ENCODE data around the gene XCL1. TPM values are rescaled to one million over a fixed set of nuclear protein-coding genes. Genes with fewer than 3 reads are reported as not detected.

Gene XCL1
- total and polyA plus RNA-seq, 10 of the 15 experiments (the other 5 are each of a cell fraction or from before 2014, with no cell fraction given), result 0.68 to 1,222 (median 12.2) TPM

- FAIRE-seq (no peak), DNase-seq (ENCODE audit: low read depth, low spot score) (no peak), ATAC-seq (no peak)
- Histone ChIP-seq H3K4me3 (no peak overlapping the region), H2AFZ (ENCODE audit: control insufficient read depth, low read depth, low read length) (no peak overlapping the region), H3K36me3 (ENCODE audit: control insufficient read depth in 2 of 2, insufficient read depth in 2 of 2, low read length in 1 of 2) (no peaks in the 10 kb centered on the region), H3K27me3 (replicated peaks in 1 of 2; ENCODE audit: control insufficient read depth in 2 of 2, insufficient read depth in 2 of 2, low read length in 1 of 2) (peaks cover 0 to 2% of the 10 kb centered on the region in 2 experiments; a peak in 1 of 4 replicates), H3K9ac (ENCODE audit: control insufficient read depth, insufficient read depth, low read length) (no peak overlapping the region), H4K20me1 (ENCODE audit: control insufficient read depth, insufficient read depth) (no peaks in the 10 kb centered on the region), H3K4me1 (ENCODE audit: control insufficient read depth, insufficient read depth, low read length) (no peaks in the 10 kb centered on the region), H3K79me2 (ENCODE audit: control insufficient read depth, insufficient read depth, low read length) (no peaks in the 10 kb centered on the region), H3K4me2 (ENCODE audit: control insufficient read depth, insufficient read depth) (no peak overlapping the region), H3K9me3 (replicated peaks; ENCODE audit: control insufficient read depth, insufficient read depth, low read length) (no peaks in the 10 kb centered on the region), H3K27ac (ENCODE audit: control insufficient read depth, insufficient read depth) (no peak overlapping the region)
- CTCF ChIA-PET, result interaction anchor here (5.5 to 6.9 kb wide), 2 partner anchors 16 to 146 kb away, joined by 26 to 32 read pairs; no protein-coding TSS in a partner anchor
- RAD21 ChIA-PET (ENCODE audit: unreplicated experiment), result interaction anchor here (1.0 to 3.4 kb wide), 3 partner anchors 14 to 147 kb away, joined by 3 to 13 read pairs (median 11); no protein-coding TSS in a partner anchor
- no peak for TF ChIP-seq CTCF (IDR thresholded peaks at IDR 0.05 in 2 of 3, conservative IDR thresholded peaks at IDR 0.05 in 1 of 3; ENCODE audit: control insufficient read depth in 2 of 3, extremely low read depth in 1 of 3, insufficient read depth in 1 of 3, low read depth in 3 of 3, low read length in 3 of 3)
- TF ChIP-seq CBX5 (IDR thresholded peaks at IDR 0.05; ENCODE audit: low read depth), result no peak
- no peak for TF ChIP-seq KAT2A (conservative IDR thresholded peaks at IDR 0.05; ENCODE audit: control insufficient read depth, low read depth, low read length)
- TF ChIP-seq ZNF687 (IDR thresholded peaks at IDR 0.05), result no peak
- no peak for TF ChIP-seq CREM (IDR thresholded peaks at IDR 0.05; ENCODE audit: low read depth)
- TF ChIP-seq POU2F2 (IDR thresholded peaks at IDR 0.05; ENCODE audit: borderline replicate concordance, low read depth, low read length), result no peak
- WGBS (ENCODE audit: insufficient coverage, insufficient replicate concordance, low lambda C conversion rate, missing lambda C conversion rate), result 85% methylated on average over 1 of the region's 1 CpG
- intact Hi-C loops (cut with micrococcal nuclease; ENCODE audit: unreplicated experiment), result no loop called here
- in situ Hi-C loops (cut with MboI), result no loop called here
- SMC1A ChIA-PET (ENCODE audit: uncharacterized antibody, unreplicated experiment), result interaction anchor here (1.4 to 5.3 kb wide), 5 partner anchors 14 to 243 kb away, joined by 3 to 35 read pairs (median 8); no protein-coding TSS in a partner anchor
- BruUV-seq (replicated peaks), result no TSS peak
- POLR2A ChIA-PET, result interaction anchor here (1.3 kb wide), 1 partner anchor 21 kb away, joined by 4 read pairs; no protein-coding TSS in a partner anchor
Observed at GRCh38 chr1:168585937-168586336, 9.5 kb downstream of the XCL1 start.
